NCI-H2196 treated with DMSO at 0.1 percent for 48 hours (cell line): ENCODE data around the gene ANAPC16.
A peak's percentile ranks its signal among the peaks of the same experiment; 100 is the strongest.
"Not testable (repeated sequence)": the region's sequence is repeated elsewhere in the genome, so short reads cannot be mapped to it uniquely, and the experiment has no call there.

Experiments used
- DNase-seq: peaks from one replicate; lab custom pipeline; 2025; ENCODE audit not compliant: unreplicated experiment; lab: John Stamatoyannopoulos, UW

Gene ANAPC16

GRCh38 chr10:72261784-72262404 lies 46.1 kb downstream of the ANAPC16 start:
- no peak for DNase-seq

GRCh38 chr10:72263613-72264241 lies 47.9 kb downstream of the ANAPC16 start:
- peak; percentile 64 for DNase-seq

GRCh38 chr10:72264536-72264935 lies 48.7 kb downstream of the ANAPC16 start:
- DNase-seq: no peak

- DNase-seq: no peak
These were observed 49.7 kb downstream of the ANAPC16 start for GRCh38 chr10:72265508-72265907.

GRCh38 chr10:72265990-72266865 lies 50.4 kb downstream of the ANAPC16 start:
- DNase-seq: no peak

GRCh38 chr10:72267381-72267780 lies 51.6 kb downstream of the ANAPC16 start:
- no peak for DNase-seq

- no peak for DNase-seq
These were observed 52.1 kb downstream of the ANAPC16 start for GRCh38 chr10:72267819-72268399.

GRCh38 chr10:72268475-72269200 lies 52.8 kb downstream of the ANAPC16 start:
- DNase-seq: not testable (repeated sequence)

GRCh38 chr10:72270607-72271281 lies 54.9 kb downstream of the ANAPC16 start:
- no peak for DNase-seq

- peak; percentile 20 for DNase-seq
These were observed 57.0 kb downstream of the ANAPC16 start for GRCh38 chr10:72272689-72273409.

GRCh38 chr10:72273410-72274212 lies 57.8 kb downstream of the ANAPC16 start, which contains the start of gene DDIT4:
Gene DDIT4 (plus strand): TSS chr10:72273924. CDS start chr10:72274217, 293 bp downstream.
- DNase-seq: peak; percentile 85

- DNase-seq: no peak
These were observed 58.5 kb downstream of the ANAPC16 start for GRCh38 chr10:72274213-72274729.

GRCh38 chr10:72274730-72275350 lies 59.0 kb downstream of the ANAPC16 start:
- no peak for DNase-seq

GRCh38 chr10:72275351-72276012 lies 59.7 kb downstream of the ANAPC16 start:
- no peak for DNase-seq

GRCh38 chr10:72276013-72276387 lies 60.2 kb downstream of the ANAPC16 start:
- peak; percentile 15 for DNase-seq

- no peak for DNase-seq
These were observed 60.9 kb downstream of the ANAPC16 start for GRCh38 chr10:72276421-72277339.
